OCI-M2 (cell line): ENCODE results near the gene ACADL.
"Not testable (repeated sequence)": the region's sequence is repeated elsewhere in the genome, so short reads cannot be mapped to it uniquely, and the experiment has no call there.

Source experiments
- DNase-seq: peaks from one replicate; lab custom pipeline; 2025; ENCODE audit not compliant: unreplicated experiment; lab: John Stamatoyannopoulos, UW

Gene ACADL

GRCh38 chr2:210203147-210203546, 22.1 kb downstream of the ACADL start:
- no peak for DNase-seq

DNA sequence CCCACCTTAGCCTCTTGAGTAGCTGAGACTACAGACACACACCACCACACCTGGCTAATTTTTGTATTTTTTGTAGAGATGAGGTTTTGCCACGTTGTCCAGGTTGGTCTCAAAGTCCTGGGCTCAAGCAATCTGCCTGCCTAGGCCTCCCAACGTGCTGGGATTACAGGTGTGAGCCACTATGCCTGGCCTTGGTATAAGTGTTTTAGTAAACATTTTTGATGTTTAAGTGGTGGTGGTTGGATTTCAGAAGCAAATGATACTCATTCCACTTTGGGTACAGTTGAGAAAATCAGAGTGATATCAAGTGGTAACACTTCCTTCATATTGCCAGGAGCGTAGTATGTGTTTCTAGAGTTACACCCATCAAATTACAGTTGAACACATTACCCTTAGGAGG, 25.4 kb downstream of the ACADL start:
- no peak for DNase-seq

- DNase-seq = no peak
Observed at GRCh38 chr2:210199186-210199765, 26.0 kb downstream of the ACADL start.

- no peak for DNase-seq
Observed at GRCh38 chr2:210198326-210198725, 26.9 kb downstream of the ACADL start.

- DNase-seq = no peak
Observed at GRCh38 chr2:210197720-210198119, 27.5 kb downstream of the ACADL start.

- peak; percentile 12 for DNase-seq
Observed at GRCh38 chr2:210195101-210195852, 30.0 kb downstream of the ACADL start.

- no peak for DNase-seq
Observed at GRCh38 chr2:210190345-210190744, 34.9 kb downstream of the ACADL start.

DNA sequence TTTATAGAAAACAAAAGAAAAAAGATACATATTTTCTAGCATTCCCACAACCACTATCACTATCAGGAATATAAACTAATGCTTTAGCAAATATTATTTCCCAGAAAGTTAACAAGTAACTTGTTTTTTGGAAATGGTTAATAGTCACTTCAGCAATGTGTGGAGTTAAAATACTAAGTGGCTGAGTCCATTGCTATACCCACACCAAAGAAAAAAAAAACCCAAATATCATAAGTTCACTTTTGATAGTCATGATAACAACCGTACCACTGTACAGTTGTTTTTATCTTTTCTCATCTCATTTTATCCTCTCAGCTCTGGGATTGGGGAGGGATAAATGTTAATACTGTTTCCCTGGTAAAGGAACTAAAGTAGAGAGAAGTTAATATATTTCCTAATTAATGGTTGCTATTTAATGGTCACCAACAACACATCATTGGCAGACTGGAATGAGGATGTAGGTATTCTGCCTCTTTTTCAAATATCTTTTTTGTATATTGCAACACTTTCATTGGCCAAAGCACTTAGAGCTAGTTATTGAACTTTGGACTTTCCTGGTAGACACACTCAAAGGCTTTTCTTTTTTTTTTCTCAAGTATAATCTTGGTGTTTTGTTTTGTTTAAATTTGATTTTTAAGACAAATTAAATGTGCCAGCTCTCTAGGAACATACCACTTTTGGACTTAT, 35.7 kb downstream of the ACADL start:
- DNase-seq = no peak

DNA sequence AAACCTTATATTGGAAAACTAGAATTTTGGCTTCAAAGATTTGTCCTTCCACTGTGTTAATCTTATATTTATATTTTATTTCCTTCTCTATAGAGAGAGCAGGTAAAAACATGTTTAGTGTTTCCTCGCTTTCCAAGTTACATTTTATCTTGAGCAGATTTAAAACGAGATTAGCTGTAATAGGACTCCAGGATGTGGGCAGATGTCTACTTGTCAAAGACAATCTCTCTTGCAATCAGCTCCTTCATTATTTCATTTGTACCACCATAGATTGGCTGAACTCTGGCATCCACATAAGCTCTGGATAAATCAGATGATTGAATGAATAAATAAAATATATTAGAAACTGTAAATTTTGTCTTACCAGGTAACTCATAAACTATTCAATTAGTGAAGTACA, 36.5 kb downstream of the ACADL start:
- DNase-seq = no peak

DNA sequence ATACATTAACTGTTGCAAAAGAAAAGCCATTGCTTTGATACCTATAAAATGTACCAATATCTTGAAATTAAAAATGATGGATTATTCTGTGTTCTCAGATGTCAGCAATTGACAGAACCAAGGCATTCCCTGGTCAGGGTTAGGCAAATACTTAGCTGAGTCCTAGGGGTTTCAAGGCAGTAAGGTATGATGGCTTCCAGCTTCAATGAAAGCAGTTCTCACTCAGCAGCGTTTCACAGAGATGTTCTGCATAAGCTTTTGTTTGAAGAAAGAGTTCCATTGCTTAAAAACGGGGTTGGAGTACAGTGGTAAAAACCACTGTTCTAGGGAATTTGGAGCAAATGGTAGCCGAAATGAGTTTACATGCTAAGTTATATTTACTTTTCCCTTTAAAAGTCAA, 37.1 kb downstream of the ACADL start:
- DNase-seq = no peak

DNA sequence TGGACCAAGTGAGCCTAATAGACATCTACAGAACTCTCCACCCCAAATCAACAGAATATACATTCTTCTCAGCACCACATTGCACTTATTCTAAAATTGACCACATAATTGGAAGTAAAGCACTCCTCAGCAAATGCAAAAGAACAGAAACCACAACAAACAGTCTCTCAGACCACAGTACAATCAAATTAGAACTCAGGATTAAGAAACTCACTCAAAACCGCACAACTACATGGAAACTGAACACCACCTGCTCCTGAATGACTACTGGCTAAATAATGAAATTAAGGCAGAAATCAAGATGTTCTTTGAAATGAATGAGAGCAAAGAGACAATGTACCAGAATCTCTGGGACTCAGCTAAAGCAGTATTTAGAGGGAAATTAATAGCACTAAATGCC, 41.3 kb downstream of the ACADL start:
- DNase-seq = not testable (repeated sequence)

DNA sequence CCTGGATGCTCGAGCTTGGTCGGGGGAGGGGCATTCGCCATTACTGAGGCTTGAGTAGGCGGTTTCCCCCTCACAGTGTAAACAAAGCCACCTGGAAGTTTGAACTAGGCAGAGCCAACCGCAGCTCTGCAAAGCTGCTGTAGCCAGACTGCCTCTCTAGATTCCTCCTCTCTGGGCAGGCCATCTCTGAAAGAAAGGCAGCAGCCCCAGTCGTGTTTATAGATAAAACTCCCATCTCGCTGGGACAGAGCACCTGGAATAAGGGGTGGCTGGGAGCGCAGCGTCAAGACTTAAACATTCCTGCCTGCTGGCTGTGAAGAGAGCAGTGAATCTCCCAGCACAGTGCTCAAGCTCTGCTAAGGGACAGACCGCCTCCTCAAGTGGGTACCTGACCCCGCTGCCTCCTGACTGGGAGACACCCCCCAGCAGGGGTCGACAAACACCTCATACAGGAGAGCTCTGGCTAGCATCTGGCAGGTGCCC, 43.6 kb downstream of the ACADL start:
- DNase-seq = not testable (repeated sequence)

GRCh38 chr2:210181033-210181605, 44.1 kb downstream of the ACADL start:
- DNase-seq = not testable (repeated sequence)

GRCh38 chr2:210180477-210180876, 44.8 kb downstream of the ACADL start:
- no peak for DNase-seq

DNA sequence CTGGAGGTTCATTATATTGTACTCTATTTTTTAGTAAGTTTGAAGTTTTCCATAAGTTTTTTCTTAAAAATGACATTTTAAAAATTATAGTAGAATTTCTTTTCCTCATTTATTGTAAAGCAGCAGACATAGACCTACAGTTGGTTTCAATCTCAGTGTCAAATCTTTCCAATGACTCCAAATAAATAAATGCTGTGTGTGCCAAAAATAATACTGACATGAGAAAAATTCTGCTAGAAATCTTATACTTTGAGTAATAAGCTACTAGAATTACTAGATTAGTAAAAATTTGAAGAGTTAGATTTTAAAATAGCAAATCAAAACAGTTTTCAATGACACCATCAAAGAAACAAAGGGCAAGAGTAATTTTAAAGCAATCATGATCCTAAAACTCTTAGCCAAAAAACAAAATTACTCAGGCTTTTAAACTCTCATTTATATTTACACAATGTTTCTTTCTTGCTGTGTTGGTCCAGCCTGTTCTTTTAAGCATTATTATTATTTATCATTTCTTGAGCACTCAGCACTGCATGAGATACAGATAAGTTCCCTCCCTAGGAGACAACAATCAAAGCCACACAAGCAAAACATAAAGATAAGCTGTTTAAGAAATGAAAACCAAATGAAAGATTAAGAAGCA, 45.8 kb downstream of the ACADL start:
- no peak for DNase-seq

DNA sequence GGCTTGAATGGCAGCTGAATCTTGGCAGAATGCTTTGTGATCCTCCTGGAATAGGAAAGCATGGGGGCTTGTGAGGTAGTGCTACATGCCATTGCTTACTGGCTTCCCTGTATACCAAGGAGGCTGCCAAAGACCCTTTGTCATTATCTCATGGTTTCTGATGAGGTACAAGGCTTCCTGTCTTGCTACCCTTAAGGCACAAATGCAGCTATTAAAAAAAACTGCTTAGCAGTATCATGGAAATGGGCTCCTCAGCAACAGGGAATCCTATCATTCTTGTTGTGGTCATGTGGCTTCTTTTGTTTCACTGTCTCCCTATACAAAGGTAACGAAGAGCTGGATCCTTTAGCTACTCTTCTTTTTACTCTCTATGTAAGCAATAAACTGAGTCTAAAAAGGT, 47.5 kb downstream of the ACADL start:
- no peak for DNase-seq

DNA sequence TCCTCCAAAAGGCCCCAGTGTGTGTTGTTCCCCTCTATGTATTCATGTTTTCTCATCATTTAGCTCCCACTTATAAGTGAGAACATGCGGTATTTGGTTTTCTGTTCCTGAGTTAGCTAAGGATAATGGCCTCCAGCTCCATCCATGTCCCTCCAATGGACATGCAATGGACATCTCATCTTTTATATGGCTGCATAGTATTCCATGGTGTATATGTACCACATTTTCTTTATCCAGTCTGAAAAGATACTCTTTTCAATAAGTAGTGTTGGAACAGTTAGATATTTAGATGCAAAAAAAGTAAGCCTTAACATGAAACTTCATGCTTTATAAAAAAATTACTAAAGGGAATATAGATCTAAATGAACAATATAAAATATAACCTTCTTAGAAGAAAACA, 48.1 kb downstream of the ACADL start:
- not testable (repeated sequence) for DNase-seq

- DNase-seq = no peak
Observed at GRCh38 chr2:210174086-210174485, 51.2 kb downstream of the ACADL start.

GRCh38 chr2:210172219-210172575, 53.0 kb downstream of the ACADL start:
- no peak for DNase-seq

DNA sequence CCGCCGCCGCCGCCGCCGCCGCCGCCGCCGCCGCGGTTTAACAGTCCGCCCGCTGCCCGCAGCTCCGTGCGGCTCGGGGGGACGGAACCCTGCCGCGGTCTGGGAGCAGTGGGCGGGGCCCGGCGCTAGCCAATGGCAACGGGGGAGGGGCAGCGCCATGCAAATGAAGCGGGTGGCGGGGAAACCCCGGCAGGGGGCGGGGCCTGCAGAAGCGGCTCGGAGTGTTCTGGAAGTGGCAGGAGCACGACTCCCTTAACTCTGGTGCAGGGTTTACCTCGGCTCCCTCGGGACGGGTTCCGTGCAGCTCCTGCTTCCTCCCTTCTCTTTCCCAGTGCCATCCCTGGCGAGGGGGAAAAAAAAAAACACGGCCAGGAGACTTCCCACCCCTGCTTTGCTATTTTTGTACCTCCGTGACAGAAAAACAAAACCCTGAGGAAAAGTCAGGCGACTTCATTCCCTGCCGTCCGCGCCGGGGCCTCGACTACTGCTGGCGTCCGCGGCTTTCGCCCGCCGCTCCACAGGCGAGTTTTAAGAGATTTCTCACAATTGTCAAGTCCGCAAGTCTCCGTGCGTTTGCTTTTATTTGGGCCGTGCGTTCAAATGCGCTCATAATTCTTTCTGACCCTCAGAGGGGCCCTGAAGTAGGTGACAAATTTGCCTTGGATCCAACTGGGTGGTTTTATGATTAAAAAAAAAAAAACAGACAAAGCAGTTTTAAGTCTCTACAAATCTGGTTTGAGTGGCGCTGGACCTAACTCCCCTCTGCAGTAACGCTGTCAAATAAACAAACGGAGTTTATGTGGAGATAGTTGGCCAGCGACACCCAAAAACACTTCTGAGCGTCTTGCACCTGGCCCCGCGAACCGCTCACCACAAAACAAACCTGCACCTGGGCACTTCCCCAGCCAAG, 53.7 kb downstream of the ACADL start, which contains the start of gene KANSL1L:
KANSL1L (minus strand) TSS at position 101 of the 910 bp plus-strand sequence. CDS start 16,827 bp downstream, outside the sequence.
- peak; percentile 22 for DNase-seq
